Trophoblast cell (in vitro differentiated cells and primary cell): ENCODE data around the gene SPATS2L.

Experiments used
- DNase-seq, 2 donors: peaks; one replicate each; pipeline ENCODE4 v3.0.0-alpha.2; 2016
- H2AFZ ChIP-seq: 2 replicates; pipeline ENCODE4 v1.6.1; 2013; ENCODE audit warnings: low read length, moderate library complexity, mild to moderate bottlenecking; ENCODE audit not compliant: insufficient read depth, poor library complexity
- H2AK5ac ChIP-seq: 2 replicates; pipeline ENCODE4 v1.6.1; 2013; ENCODE audit warnings: mild to moderate bottlenecking, low read length
- H2BK120ac ChIP-seq: 2 replicates; pipeline ENCODE4 v1.6.1; 2013; ENCODE audit warnings: low read length, mild to moderate bottlenecking, moderate library complexity; ENCODE audit not compliant: insufficient read depth, poor library complexity
- H2BK12ac ChIP-seq: 2 replicates; pipeline ENCODE4 v1.6.1; 2013; ENCODE audit warnings: mild to moderate bottlenecking, low read length, moderate library complexity
- H2BK5ac ChIP-seq: 2 replicates; pipeline ENCODE4 v1.6.1; 2013; ENCODE audit warnings: low read length, low read depth, moderate library complexity, mild to moderate bottlenecking; ENCODE audit not compliant: poor library complexity
- H3K14ac ChIP-seq: 2 replicates; pipeline ENCODE4 v1.6.1; 2013; ENCODE audit warnings: mild to moderate bottlenecking, low read length
- H3K18ac ChIP-seq: 2 replicates; pipeline ENCODE4 v1.6.1; 2013; ENCODE audit warnings: mild to moderate bottlenecking, low read length
- H3K23ac ChIP-seq: 2 replicates; pipeline ENCODE4 v1.6.1; 2013; ENCODE audit warnings: low read length
- H3K27ac ChIP-seq: 2 replicates; pipeline ENCODE4 v1.5.1; 2013; ENCODE audit warnings: low read depth, mild to moderate bottlenecking, inconsistent platforms, low read length, moderate library complexity
- H3K27me3 ChIP-seq: 2 replicates; pipeline ENCODE4 v1.6.1; 2013; ENCODE audit warnings: inconsistent platforms, mild to moderate bottlenecking, low read length, moderate library complexity; ENCODE audit not compliant: insufficient read depth
- H3K36me3 ChIP-seq, 2 experiments: 1 replicate in 1 of 2; 2 replicates in 1 of 2; pipeline ENCODE4 v1.6.1; 2013; ENCODE audit warnings: low read length in 2 of 2, mild to moderate bottlenecking in 2 of 2, moderate library complexity in 1 of 2; ENCODE audit not compliant: insufficient read depth in 2 of 2, control insufficient read depth in 1 of 2
- H3K4ac ChIP-seq: 2 replicates; pipeline ENCODE4 v1.6.1; 2013; ENCODE audit warnings: low read depth, mild to moderate bottlenecking, low read length, moderate library complexity
- H3K4me1 ChIP-seq, 2 experiments: 1 replicate in 1 of 2; 2 replicates in 1 of 2; pipeline ENCODE4 v1.6.1; 2013; ENCODE audit warnings: low read length in 2 of 2, mild to moderate bottlenecking in 2 of 2, moderate library complexity in 1 of 2; ENCODE audit not compliant: insufficient read depth in 2 of 2, control insufficient read depth in 1 of 2
- H3K4me2 ChIP-seq: 2 replicates; pipeline ENCODE4 v1.6.1; 2013; ENCODE audit warnings: inconsistent platforms, mild to moderate bottlenecking, low read length, moderate library complexity
- H3K4me3 ChIP-seq: 2 replicates; pipeline ENCODE4 v1.5.1; 2013; ENCODE audit warnings: mild to moderate bottlenecking, low read depth, low read length, inconsistent platforms
- H3K79me1 ChIP-seq: one replicate; pipeline ENCODE4 v1.6.1; 2013; ENCODE audit warnings: low read length
- H3K79me2 ChIP-seq: 2 replicates; pipeline ENCODE4 v1.6.1; 2013; ENCODE audit warnings: low read length, mild to moderate bottlenecking; ENCODE audit not compliant: control insufficient read depth, insufficient read depth, poor library complexity
- H3K9ac ChIP-seq: 2 replicates; pipeline ENCODE4 v1.6.1; 2013; ENCODE audit warnings: mild to moderate bottlenecking, low read length
- H3K9me3 ChIP-seq: 2 replicates; pipeline ENCODE4 v1.6.1; 2013; ENCODE audit warnings: low read depth, mild to moderate bottlenecking, control low read depth, inconsistent platforms, low read length; ENCODE audit not compliant: insufficient read depth
- H4K12ac ChIP-seq: 2 replicates; pipeline ENCODE4 v1.6.1; 2013; ENCODE audit warnings: low read depth, mild to moderate bottlenecking, low read length, moderate library complexity
- H4K8ac ChIP-seq: 2 replicates; pipeline ENCODE4 v1.6.1; 2013; ENCODE audit warnings: low read depth, mild to moderate bottlenecking, low read length, moderate library complexity
- H4K91ac ChIP-seq: one replicate; pipeline ENCODE4 v1.6.1; 2013; ENCODE audit warnings: low read depth, mild to moderate bottlenecking, low read length, moderate library complexity
- WGBS: extraction: QIAGEN DNeasy Blood & Tissue Kit; methylation state at CpG from one replicate; pipeline ENCODE4 v1.1.7; 2013; ENCODE audit warnings: missing lambda C conversion rate; ENCODE audit not compliant: insufficient read length, insufficient coverage; ENCODE audit errors: extremely low coverage; 5-methylcytosine and 5-hydroxymethylcytosine counted together

Gene SPATS2L

GRCh38 chr2:200383380-200384110 is 77.1 kb downstream of the SPATS2L start:
- H3K27ac ChIP-seq, result no peak overlapping the region
- no peak overlapping the region for H4K12ac ChIP-seq
- no peak overlapping the region for H2BK12ac ChIP-seq
- no peak overlapping the region for H3K9ac ChIP-seq
- no peak overlapping the region for H3K4ac ChIP-seq
- DNase-seq, result peak in 1 of 2 donors; percentile 55
- no peak overlapping the region for H4K91ac ChIP-seq
- no peak overlapping the region for H3K4me2 ChIP-seq
- H3K18ac ChIP-seq, result no peak overlapping the region
- no peaks in the 10 kb centered on the region for H3K27me3 ChIP-seq
- H3K23ac ChIP-seq, result no peak overlapping the region
- peaks cover 2% of the 10 kb centered on the region in 2 experiments for H3K36me3 ChIP-seq
- H3K79me1 ChIP-seq, result peaks cover 2% of the 10 kb centered on the region
- H2BK5ac ChIP-seq, result no peak overlapping the region
- peaks cover 15% of the 10 kb centered on the region for H3K79me2 ChIP-seq
- H2AK5ac ChIP-seq, result no peak overlapping the region
- H3K14ac ChIP-seq, result no peak overlapping the region
- no peak overlapping the region for H4K8ac ChIP-seq
- peaks cover 14 to 25% of the 10 kb centered on the region in 2 experiments for H3K4me1 ChIP-seq
- no peak overlapping the region for H2BK120ac ChIP-seq
- no peak overlapping the region for H3K4me3 ChIP-seq
- no peak overlapping the region for H2AFZ ChIP-seq
- H3K9me3 ChIP-seq, result no peaks in the 10 kb centered on the region
- no CpG with 5 or more reads among the region's 6 CpGs for WGBS

GRCh38 chr2:200385063-200385635 is 78.7 kb downstream of the SPATS2L start:
- Histone ChIP-seq H2BK5ac (no peak overlapping the region), H3K79me1 (no peaks in the 10 kb centered on the region), H3K23ac (no peak overlapping the region), H3K27ac (no peak overlapping the region), H4K91ac (no peak overlapping the region), H3K14ac (no peak overlapping the region), H3K4me2 (no peak overlapping the region), H3K4ac (peak overlapping the region; percentile 47), H3K36me3 (peaks cover 5 to 10% of the 10 kb centered on the region in 2 experiments), H3K9me3 (no peaks in the 10 kb centered on the region), H4K8ac (no peak overlapping the region), H3K18ac (peak overlapping the region; percentile 68), H3K4me3 (no peak overlapping the region), H3K9ac (no peak overlapping the region), H4K12ac (no peak overlapping the region), H3K79me2 (peaks cover 10% of the 10 kb centered on the region), H2AFZ (no peak overlapping the region), H2BK120ac (no peak overlapping the region), H3K4me1 (peaks cover 9 to 10% of the 10 kb centered on the region in 2 experiments), H2BK12ac (no peak overlapping the region), H3K27me3 (no peaks in the 10 kb centered on the region), H2AK5ac (no peak overlapping the region)
- DNase-seq, result no peak
- WGBS, result no CpG with 5 or more reads among the region's 5 CpGs

- H2BK12ac ChIP-seq, result no peak overlapping the region
- no peak overlapping the region for H3K14ac ChIP-seq
- no peaks in the 10 kb centered on the region for H3K79me1 ChIP-seq
- H2AFZ ChIP-seq, result no peak overlapping the region
- H4K91ac ChIP-seq, result no peak overlapping the region
- H3K27ac ChIP-seq, result no peak overlapping the region
- WGBS, result no CpG with 5 or more reads among the region's 2 CpGs
- H3K4ac ChIP-seq, result no peak overlapping the region
- no peaks in the 10 kb centered on the region for H3K9me3 ChIP-seq
- no peaks in the 10 kb centered on the region for H3K79me2 ChIP-seq
- H3K4me3 ChIP-seq, result no peak overlapping the region
- no peaks in the 10 kb centered on the region for H3K27me3 ChIP-seq
- no peak overlapping the region for H3K4me2 ChIP-seq
- DNase-seq, result no peak
- H2BK5ac ChIP-seq, result no peak overlapping the region
- H4K8ac ChIP-seq, result no peak overlapping the region
- no peak overlapping the region for H4K12ac ChIP-seq
- H2BK120ac ChIP-seq, result no peak overlapping the region
- no peak overlapping the region for H3K9ac ChIP-seq
- H3K18ac ChIP-seq, result no peak overlapping the region
- no peaks in the 10 kb centered on the region for H3K4me1 ChIP-seq
- peaks cover 13 to 24% of the 10 kb centered on the region in 2 experiments for H3K36me3 ChIP-seq
- H3K23ac ChIP-seq, result no peak overlapping the region
- no peak overlapping the region for H2AK5ac ChIP-seq
These were observed 86.7 kb downstream of the SPATS2L start for GRCh38 chr2:200393191-200393590.

GRCh38 chr2:200394045-200394444 is 87.6 kb downstream of the SPATS2L start:
- Histone ChIP-seq H2BK120ac (no peak overlapping the region), H3K9ac (no peak overlapping the region), H2BK12ac (no peak overlapping the region), H2BK5ac (no peak overlapping the region), H4K91ac (no peak overlapping the region), H3K18ac (no peak overlapping the region), H2AK5ac (no peak overlapping the region), H3K9me3 (no peaks in the 10 kb centered on the region), H3K4me2 (no peak overlapping the region), H3K4me1 (peaks cover 0 to 2% of the 10 kb centered on the region in 2 experiments), H3K79me2 (no peaks in the 10 kb centered on the region), H3K79me1 (no peaks in the 10 kb centered on the region), H3K36me3 (peaks cover 12 to 24% of the 10 kb centered on the region in 2 experiments), H4K12ac (no peak overlapping the region), H3K23ac (no peak overlapping the region), H4K8ac (no peak overlapping the region), H3K14ac (no peak overlapping the region), H3K4me3 (no peak overlapping the region), H3K27me3 (no peaks in the 10 kb centered on the region), H3K4ac (no peak overlapping the region), H3K27ac (no peak overlapping the region), H2AFZ (no peak overlapping the region)
- no CpG with 5 or more reads among the region's 7 CpGs for WGBS
- DNase-seq, result no peak
